SJCRH30 (cell line): Measurements from ENCODE around the gene HSDL1. TPM values are rescaled to one million over a fixed set of nuclear protein-coding genes. Genes with fewer than 3 reads are reported as not detected.

Experiments used
- DNase-seq, 2 experiments: peaks; one replicate each; pipeline ENCODE4 v3.0.0-alpha.2; 2015 to 2020
- H3K27ac ChIP-seq: fragments of 250-450 bp; sonication (Bioruptor Pico); 2 replicates; pipeline ENCODE4 v1.5.1; 2020; ENCODE audit warnings: mild to moderate bottlenecking, moderate library complexity
- H3K27me3 ChIP-seq: fragments of 250-450 bp; sonication (Bioruptor Pico); 2 replicates; pipeline ENCODE4 v1.5.1; 2020; ENCODE audit warnings: mild to moderate bottlenecking, moderate library complexity
- H3K36me3 ChIP-seq: fragments of 250-450 bp; sonication (Bioruptor Pico); 2 replicates; pipeline ENCODE4 v1.5.1; 2020; ENCODE audit warnings: mild to moderate bottlenecking, moderate library complexity
- H3K4me1 ChIP-seq: fragments of 250-450 bp; sonication (Bioruptor Pico); 2 replicates; pipeline ENCODE4 v1.5.1; 2020; ENCODE audit warnings: mild to moderate bottlenecking, moderate library complexity
- H3K4me3 ChIP-seq: fragments of 250-450 bp; sonication (Bioruptor Pico); 2 replicates; pipeline ENCODE4 v1.5.1; 2020; ENCODE audit warnings: mild to moderate bottlenecking, moderate library complexity
- H3K9me3 ChIP-seq: fragments of 250-450 bp; sonication (Bioruptor Pico); replicated peaks from 2 replicates; pipeline ENCODE4 v1.5.1; 2020; ENCODE audit warnings: mild to moderate bottlenecking, moderate library complexity
- total RNA-seq: library from RNA; depleted of rRNA; stranded (reverse); fragments of >200 nt; shearing (Covaris generic); gene quantifications from 2 replicates; pipeline ENCODE4 v1.2.3, GENCODE V29; 2014; rRNA removed

The HSDL1 gene
- total RNA-seq = 22.1 and 22.5 TPM in 2 replicates

DNA sequence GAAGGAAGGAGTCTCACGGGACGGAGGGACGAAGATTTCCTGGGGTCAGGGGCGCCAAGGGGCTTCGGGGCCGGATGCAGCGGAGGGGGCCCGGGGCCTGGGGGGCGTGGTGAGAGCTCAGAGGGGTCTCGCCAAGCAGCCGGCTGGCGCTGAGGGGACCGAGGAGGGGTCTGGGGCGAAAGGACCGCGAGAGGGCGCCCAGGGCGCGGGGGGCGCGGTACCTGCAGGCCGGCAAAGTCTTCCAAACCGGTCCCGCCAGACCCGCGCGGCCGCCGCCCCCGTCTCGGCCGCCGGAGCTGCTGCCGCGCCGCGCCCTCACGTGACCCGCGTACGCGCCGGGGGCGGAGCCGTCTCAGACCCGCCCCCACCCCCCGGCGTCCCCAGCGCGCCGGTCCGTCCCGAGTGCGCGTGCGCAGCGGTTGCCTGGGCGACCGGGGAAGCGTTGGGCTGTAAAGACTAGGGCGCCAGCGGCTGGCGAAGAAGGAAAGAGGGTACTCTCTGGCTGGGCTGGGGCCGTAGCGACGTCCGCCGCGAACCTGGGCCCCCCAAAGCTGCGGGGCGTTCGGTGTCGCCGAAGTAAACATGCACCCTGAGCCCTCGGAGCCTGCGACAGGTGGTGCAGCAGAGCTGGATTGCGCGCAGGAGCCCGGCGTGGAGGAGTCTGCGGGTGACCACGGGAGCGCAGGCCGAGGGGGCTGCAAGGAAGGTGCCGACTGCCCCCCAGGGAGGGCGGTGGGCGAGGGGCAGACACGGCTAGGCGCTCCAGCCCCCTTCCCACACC is at the start of gene HSDL1, which contains the start of gene DNAAF1:
Gene HSDL1 (minus strand): TSS at position 319 of the 781 bp plus-strand sequence. CDS start 13,856 bp downstream, outside the sequence.
Gene DNAAF1 (plus strand): TSS at position 450 of the 781 bp plus-strand sequence. CDS start 133 bp downstream, at position 583.
- no peaks in the 10 kb centered on the region for H3K27me3 ChIP-seq
- peak within 1 kb of the TSS; percentile 66 for H3K4me3 ChIP-seq
- peak; percentile 68 to 83 for DNase-seq
- H3K36me3 ChIP-seq = no peaks in the 10 kb centered on the region
- H3K9me3 ChIP-seq = no peaks in the 10 kb centered on the region
- H3K27ac ChIP-seq = no peak within 1 kb of the TSS; the same call in 1 of the 2 replicates
- no peaks in the 10 kb centered on the region for H3K4me1 ChIP-seq

DNA sequence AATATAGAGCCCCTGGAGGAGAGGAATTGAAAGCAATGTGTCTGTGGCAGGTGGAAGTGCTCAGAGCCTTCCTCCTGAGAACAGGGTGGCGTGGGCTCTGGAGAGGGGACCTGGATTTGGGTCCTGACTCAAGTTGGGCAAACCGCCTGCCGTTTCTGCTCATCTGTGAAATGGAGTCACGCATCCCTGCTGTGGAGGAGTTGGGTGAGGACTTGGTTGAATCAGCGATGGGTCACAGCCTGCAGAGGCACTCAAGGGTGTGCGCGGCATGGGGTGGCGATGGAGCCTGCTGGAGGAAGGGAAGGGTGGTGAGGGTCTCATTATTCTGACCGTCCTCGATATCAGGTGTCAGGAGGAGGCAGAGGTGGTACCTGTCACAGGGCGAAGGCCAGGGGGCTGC is 49.0 kb upstream of the HSDL1 start:
- H3K4me1 ChIP-seq = peaks cover 3% of the 10 kb centered on the region; the same call in 1 of the 2 replicates
- no peak overlapping the region for H3K27ac ChIP-seq
- no peaks in the 10 kb centered on the region for H3K9me3 ChIP-seq
- H3K4me3 ChIP-seq = no peak overlapping the region
- H3K27me3 ChIP-seq = no peaks in the 10 kb centered on the region
- DNase-seq = no peak
- no peaks in the 10 kb centered on the region for H3K36me3 ChIP-seq

DNA sequence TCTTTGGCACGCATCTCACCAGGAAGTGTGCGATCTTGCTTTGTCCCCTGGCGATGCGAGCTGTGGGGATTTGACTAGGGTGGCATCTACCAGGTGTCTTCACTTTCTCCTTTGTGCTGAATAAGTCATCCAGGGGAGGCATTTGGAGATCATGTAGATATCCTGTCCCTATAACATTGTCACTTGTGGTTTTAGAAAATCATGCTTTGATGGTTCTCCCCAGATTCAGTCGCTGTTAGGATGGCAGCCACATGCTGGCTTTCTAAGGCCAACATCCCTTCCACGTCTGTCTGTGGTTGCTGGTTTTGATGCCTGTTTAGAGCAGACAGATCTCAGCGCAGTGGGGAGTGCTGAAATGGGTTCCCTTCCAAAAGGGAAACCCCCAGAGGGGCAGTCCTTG is 48.5 kb upstream of the HSDL1 start:
- no peaks in the 10 kb centered on the region for H3K36me3 ChIP-seq
- H3K4me1 ChIP-seq = peaks cover 3% of the 10 kb centered on the region; the same call in 1 of the 2 replicates
- no peaks in the 10 kb centered on the region for H3K27me3 ChIP-seq
- no peak overlapping the region for H3K4me3 ChIP-seq
- DNase-seq = no peak
- H3K9me3 ChIP-seq = no peaks in the 10 kb centered on the region
- H3K27ac ChIP-seq = no peak overlapping the region

DNA sequence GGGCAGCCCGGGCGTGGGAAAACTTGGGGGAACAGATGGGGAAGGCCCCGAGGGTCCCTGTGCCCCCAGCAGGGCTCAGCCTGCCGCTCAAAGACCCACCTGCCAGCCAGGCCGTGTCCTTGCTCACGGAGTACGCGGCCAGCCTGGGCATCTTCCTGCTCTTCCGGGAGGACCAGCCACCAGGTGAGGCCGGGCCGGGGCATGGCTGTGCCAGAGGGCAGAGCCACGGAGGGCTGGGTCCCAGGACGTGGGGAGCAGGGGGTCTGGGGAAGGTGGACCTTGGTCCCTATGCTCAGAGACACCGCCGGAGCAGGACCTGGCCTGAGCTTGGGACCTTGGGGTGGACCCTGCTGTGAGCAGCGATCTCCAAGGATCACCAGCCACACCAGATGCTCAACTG is 46.5 kb upstream of the HSDL1 start:
- DNase-seq = no peak
- no peaks in the 10 kb centered on the region for H3K36me3 ChIP-seq
- no peaks in the 10 kb centered on the region for H3K27me3 ChIP-seq
- H3K4me3 ChIP-seq = no peak overlapping the region
- H3K4me1 ChIP-seq = peaks cover 3% of the 10 kb centered on the region; the same call in 1 of the 2 replicates
- no peak overlapping the region for H3K27ac ChIP-seq
- H3K9me3 ChIP-seq = no peaks in the 10 kb centered on the region

DNA sequence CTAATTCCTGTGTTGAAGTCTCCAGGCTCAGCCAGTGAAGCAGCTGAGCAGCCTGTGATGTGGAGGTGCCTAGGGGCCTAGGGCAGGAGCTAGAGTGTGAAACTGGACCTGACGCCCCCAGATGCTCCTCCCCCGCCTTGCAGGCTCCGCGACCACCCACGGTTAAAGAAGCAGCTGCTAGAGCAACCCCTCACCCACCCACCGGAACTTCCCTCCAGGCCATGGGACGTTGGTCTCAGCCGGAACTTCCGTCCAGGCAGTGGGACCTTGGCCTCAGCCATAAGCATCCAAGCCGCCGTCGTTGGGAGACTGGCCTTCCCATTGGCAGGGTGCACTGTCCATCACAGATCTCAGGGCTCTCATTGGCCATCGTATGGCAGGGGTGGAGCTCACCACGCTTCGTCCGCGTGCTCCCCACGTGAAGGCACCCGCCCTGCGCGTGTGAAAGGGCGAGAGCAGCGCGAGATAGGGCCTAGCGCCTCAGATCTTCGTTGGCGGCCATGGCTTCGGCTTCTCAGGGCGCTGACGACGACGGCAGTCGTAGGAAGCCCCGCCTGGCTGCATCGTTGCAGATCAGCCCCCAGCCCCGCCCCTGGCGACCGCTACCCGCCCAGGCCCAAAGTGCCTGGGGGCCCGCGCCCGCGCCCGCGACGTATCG is 45.9 kb upstream of the HSDL1 start, which contains the start of gene ADAD2:
Gene ADAD2 (plus strand): TSS at position 427 of the 658 bp plus-strand sequence. CDS start 74 bp downstream, at position 501.
- Histone ChIP-seq H3K4me3 (no peak within 1 kb of the TSS), H3K9me3 (no peaks in the 10 kb centered on the region), H3K36me3 (no peaks in the 10 kb centered on the region), H3K27ac (no peak within 1 kb of the TSS), H3K4me1 (peaks cover 3% of the 10 kb centered on the region; the same call in 1 of the 2 replicates), H3K27me3 (no peaks in the 10 kb centered on the region)
- peak; percentile 58 to 68 for DNase-seq

DNA sequence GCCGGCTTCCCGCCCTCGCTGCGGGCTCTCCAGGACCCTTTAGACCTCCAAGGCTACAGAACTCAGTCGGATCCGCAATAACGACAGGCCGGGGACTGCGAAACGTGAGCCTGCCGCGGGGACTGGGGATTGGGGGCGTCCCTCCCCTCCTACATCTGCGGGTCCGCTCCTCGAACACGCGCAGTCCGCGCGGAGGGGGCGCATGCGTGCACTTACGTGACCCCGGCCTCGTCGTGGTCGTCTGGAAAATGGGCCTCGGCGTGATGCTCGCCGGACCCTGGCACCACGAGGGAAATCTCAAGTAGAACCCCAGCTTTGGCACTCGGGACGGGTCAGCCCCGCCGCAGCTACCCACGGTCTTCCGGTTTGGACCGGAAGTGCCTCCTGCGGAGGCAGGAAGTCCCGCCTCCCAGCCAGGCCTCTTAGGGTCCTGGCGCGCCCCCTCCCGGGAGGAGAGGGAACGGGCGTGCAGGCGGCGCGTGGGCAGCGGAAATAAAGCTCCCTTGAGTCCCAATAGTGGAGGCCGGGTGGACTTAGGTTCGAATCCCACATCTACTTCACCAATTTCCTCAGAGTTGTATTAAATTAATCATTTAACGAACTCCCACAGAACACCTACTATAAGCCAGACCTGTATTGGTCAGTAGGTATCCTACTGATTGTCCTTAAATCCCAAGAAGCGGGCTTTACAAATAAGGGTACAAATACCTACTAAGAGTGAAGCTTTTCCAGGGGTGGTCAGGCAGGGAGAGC is 41.9 kb upstream of the HSDL1 start, which contains the start of gene TAF1C:
Gene TAF1C (minus strand): TSS at position 373 of the 753 bp plus-strand sequence. CDS start 2,069 bp downstream, outside the sequence.
- H3K4me1 ChIP-seq = peaks cover 3% of the 10 kb centered on the region; the same call in 1 of the 2 replicates
- peak within 1 kb of the TSS; percentile 79 for H3K4me3 ChIP-seq
- H3K9me3 ChIP-seq = no peaks in the 10 kb centered on the region
- no peaks in the 10 kb centered on the region for H3K27me3 ChIP-seq
- no peaks in the 10 kb centered on the region for H3K36me3 ChIP-seq
- DNase-seq = peak; percentile 77 to 91
- H3K27ac ChIP-seq = peak within 1 kb of the TSS; percentile 29

DNA sequence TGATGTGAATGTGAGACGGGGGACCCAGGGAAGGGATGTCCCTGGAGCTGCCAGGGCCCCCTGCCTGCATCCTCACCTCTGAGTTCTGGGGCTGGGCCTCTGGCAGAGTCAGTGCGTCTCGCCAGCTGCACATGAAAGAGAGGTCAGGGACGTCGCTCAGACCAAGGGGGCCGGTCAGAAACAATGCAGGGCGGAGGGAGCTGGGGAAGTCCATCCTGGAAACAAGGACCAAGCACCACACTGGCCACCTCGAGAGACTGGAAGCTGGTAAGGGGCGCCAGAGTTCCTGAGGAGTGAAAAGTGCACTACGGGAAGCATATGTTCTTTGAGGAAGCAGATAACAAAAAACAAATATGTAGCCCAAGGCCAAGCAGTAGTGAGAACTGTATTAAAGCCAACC is 39.8 kb upstream of the HSDL1 start:
- no peaks in the 10 kb centered on the region for H3K27me3 ChIP-seq
- H3K9me3 ChIP-seq = no peaks in the 10 kb centered on the region
- H3K4me1 ChIP-seq = peaks cover 2% of the 10 kb centered on the region; the same call in 1 of the 2 replicates
- H3K36me3 ChIP-seq = no peaks in the 10 kb centered on the region
- H3K4me3 ChIP-seq = no peak overlapping the region
- no peak overlapping the region for H3K27ac ChIP-seq
- DNase-seq = no peak

DNA sequence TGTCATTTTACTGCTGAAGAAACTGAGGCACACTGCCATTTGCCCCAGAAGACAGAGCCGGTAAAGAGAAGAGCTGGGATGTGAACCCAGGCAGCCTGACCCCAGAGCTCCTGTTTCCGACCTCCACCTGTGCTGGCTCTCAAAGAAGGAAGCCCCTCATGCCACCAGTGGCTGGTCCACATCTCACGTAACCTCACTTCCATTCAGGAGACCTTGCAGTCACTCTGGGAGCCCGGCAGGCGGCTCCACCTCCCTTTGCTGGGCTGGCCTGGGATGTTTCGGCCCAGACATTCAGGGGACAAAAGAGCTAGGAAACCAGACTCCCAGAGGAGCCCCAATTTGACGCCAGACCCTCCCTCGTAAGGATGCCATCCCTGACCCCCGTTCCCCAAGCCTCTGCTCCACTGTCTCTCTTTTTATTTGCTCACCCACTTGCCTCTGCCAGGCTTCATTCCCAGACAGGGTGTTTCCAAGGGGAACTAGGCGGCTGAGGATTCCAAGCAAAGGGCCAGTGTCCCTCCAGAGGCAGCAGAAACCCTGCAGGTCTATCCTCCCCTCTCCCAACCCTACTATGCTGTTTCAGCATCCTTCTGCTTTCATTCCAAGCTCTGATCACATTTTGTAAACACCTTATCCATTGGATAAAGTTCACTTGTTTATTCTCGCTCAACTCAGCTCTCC is 39.1 kb upstream of the HSDL1 start:
- no peak for DNase-seq
- Histone ChIP-seq H3K4me3 (no peak overlapping the region), H3K4me1 (no peaks in the 10 kb centered on the region), H3K27me3 (no peaks in the 10 kb centered on the region), H3K9me3 (no peaks in the 10 kb centered on the region), H3K27ac (no peak overlapping the region), H3K36me3 (no peaks in the 10 kb centered on the region)

DNA sequence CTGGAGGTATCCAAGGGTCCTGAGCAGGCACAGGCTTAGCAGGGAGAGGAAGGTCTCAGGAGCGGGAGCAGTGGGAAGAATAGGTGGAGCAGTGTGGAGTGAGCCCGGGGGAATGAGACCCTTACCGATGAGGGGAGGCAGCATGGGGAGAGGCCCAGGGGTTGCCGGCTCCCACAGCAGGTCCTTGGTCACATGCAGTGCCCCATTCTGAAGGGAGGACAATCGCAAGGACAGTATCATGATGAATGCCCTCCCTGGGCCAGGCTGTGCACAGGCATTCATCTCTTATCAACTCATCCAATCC is 38.5 kb upstream of the HSDL1 start:
- no peak overlapping the region for H3K27ac ChIP-seq
- H3K27me3 ChIP-seq = no peaks in the 10 kb centered on the region
- no peaks in the 10 kb centered on the region for H3K9me3 ChIP-seq
- no peak overlapping the region for H3K4me3 ChIP-seq
- no peak for DNase-seq
- H3K36me3 ChIP-seq = no peaks in the 10 kb centered on the region
- H3K4me1 ChIP-seq = no peaks in the 10 kb centered on the region

DNA sequence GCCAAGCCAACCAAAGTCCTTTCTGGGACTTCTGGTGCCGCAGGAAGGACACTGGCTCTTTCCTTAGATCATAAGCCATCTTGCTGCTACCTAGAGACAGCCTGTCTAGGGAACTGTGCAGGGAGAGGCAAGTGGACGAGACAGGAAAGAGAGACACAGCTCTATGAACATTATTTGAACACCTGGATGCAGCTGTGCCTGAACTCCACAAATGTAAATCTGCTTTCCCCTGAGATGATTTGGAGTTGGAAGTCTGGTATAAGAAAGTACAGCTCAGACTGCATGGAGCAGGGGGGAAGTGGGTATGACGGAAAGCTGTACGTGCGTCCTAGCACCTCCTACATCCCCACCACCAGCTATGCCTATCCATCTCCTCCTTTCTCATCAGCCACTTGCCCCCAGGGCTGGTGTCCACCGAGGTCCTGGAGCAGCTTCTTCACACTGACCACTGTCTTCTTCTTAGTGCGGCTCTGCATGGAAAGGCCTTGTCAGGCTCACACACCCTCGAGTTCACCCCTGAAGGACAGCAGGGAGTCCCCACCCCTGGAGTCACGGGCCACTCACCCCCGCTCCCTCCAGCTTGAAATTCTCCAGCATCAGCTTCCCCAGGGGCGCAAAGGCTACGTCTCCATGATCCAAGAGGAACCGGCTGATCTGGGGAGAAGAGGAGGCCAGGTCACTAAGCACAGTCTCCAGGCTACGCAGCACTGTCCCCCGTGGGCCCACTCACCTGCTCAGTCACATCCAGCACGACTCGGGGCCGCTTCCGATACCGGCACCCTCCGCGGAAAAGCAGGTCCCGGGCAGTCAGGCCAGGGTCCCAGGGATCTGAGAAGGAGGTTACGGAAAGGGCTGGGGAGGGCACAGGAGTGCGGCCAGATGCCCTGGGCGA is 37.9 kb upstream of the HSDL1 start:
- H3K27me3 ChIP-seq = no peaks in the 10 kb centered on the region

DNA sequence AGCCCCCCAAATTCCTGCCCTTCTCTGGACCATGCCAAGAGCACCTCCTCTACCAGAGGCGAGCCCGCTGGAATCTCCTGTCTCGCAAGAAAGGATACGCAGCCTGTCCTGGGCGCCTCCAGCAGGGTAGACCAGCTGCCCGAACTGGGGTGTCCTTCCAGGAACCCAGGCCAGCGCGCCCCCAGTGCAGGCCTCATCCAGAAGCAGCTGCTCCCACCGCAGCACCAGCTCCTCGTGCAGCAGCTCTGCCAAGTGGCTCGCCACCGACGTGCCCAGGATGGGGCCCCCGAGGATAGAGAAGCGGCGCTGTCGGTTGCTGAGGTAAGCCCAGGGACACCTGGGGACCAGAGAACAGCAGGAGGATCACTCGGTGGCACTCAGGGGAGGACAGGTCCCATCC is 37.1 kb upstream of the HSDL1 start:
- Histone ChIP-seq H3K27ac (no peak overlapping the region), H3K4me1 (no peaks in the 10 kb centered on the region), H3K27me3 (no peaks in the 10 kb centered on the region), H3K36me3 (peaks cover 3% of the 10 kb centered on the region; the same call in 1 of the 2 replicates), H3K4me3 (no peak overlapping the region), H3K9me3 (no peaks in the 10 kb centered on the region)
- no peak for DNase-seq

More for the DNA sequence above, 37.9 kb upstream of the HSDL1 start:
- Histone ChIP-seq H3K4me3 (no peak overlapping the region), H3K27ac (no peak overlapping the region), H3K36me3 (peaks cover under 1% of the 10 kb centered on the region; the same call in 1 of the 2 replicates), H3K4me1 (no peaks in the 10 kb centered on the region), H3K9me3 (no peaks in the 10 kb centered on the region)
- DNase-seq = no peak

DNA sequence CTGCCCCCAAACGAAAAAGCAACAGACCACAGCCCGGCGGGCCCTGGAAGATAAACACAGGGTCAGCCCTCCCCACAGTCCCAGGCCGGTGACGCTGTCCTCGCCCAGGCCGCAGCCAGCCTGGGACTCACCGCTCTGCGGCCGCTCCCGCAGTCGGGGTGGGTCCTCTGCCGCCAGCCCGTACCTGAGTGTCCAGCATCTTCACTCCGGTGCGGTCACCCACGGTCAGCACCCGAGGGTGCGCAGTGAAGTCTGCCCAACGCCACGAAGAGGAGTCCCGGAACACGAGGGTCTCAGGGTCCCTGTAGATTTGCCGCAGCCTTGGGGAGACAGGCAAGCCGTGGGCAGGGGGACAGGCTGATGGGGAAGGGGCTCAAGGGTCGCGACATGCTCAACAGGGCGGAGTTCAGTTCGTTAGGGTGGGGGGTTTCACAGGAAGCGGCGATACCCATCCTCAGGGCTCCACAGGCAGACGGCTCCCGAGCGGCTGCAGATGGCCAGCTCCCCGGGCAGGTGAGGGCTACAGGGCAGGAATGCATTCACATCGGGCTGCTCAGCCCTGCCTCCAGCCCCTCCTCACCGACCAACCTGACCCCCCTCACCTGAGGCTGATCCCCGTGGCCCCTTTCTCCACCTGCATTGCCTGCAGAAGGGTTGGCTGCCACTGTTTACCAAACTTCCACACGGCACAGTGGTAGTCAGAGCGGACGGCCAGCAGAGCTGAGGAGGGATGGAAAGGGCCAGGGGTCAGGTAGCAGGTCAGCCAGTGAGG is 36.4 kb upstream of the HSDL1 start:
- no peaks in the 10 kb centered on the region for H3K27me3 ChIP-seq
- peaks cover 3% of the 10 kb centered on the region; the same call in 1 of the 2 replicates for H3K36me3 ChIP-seq
- DNase-seq = no peak
- H3K9me3 ChIP-seq = no peaks in the 10 kb centered on the region
- H3K4me1 ChIP-seq = no peaks in the 10 kb centered on the region
- no peak overlapping the region for H3K4me3 ChIP-seq
- no peak overlapping the region for H3K27ac ChIP-seq
